Measurements from ENCODE around the gene MPL.

GRCh38 chr1:43293896-43294760 lies 43.5 kb upstream of the MPL start:
- no peak for TF ChIP-seq CREB5 (CRISPR knock-in tag; IDR thresholded peaks at IDR 0.05; ENCODE audit: low read depth)
- no peak for TF ChIP-seq TSHZ2 (CRISPR knock-in tag; IDR thresholded peaks at IDR 0.05)
- no peak for TF ChIP-seq PATZ1 (CRISPR knock-in tag; IDR thresholded peaks at IDR 0.05; ENCODE audit: borderline replicate concordance)

Measured in SK-N-SH treated with all-trans-retinoic acid at 6 μM for 48 hours (cell line).